Embryonic facial prominence (tissue), 1 donor: Measurements from ENCODE around the gene PRRX1.

ENCODE experiments used
- DNase-seq: peaks from one replicate; pipeline ENCODE4 v3.0.0-alpha.2; 2016; ENCODE audit errors: extremely low spot score

PRRX1 gene

DNA sequence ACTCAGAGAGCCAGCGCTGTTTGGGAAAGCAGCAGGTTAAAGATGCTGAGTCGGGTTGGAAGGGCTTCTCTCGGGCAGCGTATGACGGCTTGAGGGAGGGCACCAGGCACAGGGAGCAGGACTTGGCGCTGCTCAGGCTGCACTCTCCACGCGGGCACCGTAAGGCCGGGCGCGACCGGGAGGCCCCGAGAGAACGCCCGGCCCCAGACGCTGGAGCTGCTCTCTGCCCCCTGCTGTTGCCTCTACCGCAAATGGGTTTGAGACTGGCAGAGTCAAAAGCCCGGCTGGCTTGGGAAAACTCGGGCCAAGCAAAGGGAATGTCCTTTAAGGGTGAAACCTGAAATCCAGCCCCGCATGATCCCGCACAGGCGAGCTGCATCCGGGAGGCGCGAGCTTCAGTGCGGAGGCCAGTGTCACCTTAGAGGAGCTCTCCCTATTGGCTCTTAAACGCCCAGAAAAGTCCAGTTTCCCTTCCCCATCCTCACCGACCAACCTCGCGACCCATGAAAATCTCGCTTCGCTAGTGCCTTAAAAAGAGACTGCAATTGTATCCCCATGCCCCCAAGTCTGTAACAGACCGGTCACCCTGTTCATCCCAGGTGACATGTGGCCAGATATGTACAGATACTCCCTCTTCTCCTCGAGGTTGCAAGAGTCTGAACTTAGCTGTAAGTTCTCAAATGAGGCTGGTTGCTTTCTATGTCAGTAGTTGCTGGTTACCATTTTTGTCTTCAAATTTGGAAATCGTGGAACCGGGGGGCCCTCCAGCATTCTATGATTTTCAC lies 1.1 kb downstream of the PRRX1 start:
- no peak for DNase-seq

DNA sequence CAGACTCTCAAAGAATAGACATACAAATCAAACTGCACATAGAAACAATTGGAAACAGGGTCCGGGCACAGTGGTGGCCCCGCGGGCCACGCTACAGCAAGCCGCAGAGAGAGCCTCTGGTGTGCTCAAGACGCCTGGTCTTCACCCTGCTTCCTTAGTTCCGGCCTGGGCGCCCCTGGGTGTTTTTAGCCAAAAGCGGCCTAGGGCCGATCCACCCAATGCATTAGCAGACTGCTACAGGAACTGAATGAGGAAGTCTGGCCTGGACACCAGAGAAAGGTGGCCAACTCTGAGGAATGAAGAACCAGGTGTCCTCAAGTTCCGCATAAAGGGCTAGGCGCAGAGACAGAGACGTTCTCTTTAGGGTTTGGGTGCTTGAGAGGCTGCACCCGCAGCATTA lies 1.7 kb downstream of the PRRX1 start:
- no peak for DNase-seq

DNA sequence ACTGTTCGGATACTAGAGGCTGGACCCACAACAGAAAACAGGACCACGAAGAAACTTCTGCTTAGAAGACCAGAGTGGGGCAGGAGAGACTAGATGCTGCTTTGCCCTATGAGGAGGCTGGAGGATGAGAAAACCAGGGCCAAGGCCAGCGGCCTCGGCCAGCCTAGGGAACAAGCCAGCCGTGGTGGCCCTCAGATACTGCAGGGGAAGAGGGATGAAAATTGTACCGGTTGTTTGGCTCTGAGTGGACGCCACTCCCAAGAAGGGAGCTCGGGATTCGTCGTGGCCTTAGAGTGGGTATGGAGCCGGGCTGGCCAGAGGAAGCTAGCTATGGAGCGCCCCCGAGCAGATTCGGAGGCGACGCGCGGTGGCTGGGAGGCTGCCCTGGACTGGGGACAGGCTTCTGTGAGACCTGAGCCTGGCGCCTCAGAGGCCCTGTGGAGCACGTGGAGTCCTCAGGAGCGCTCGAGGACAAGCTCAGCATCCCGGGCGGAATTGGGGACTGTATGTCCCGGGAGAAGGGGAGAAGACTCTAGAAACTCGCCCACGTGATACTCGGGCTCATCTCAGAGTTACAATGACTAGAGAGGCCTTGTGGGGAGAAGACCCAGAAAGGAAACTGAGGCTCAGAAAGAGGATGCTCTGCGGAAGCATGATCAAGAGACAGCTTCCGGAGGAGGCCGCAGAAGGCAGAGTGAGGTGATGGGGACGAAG lies 2.8 kb downstream of the PRRX1 start:
- DNase-seq: no peak

- DNase-seq: no peak
Measured at GRCh38 chr1:170668209-170669106, 4.5 kb downstream of the PRRX1 start.

DNA sequence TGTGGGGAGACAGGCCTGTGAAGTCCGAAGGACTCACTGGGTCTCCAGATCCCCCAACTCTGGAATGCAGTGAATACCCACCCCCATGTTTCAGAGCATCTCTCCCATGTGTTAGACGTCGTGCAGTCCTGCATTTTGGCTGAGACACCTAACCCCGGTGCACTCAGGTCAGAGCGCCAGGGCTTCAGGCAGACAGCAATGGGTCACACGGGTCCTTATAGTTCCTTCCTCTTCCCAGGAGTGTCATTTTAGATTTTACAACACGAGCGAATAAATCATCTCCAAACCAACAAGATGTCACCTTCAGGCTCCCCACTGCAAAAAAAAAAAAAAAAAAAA lies 5.1 kb downstream of the PRRX1 start:
- DNase-seq: no peak

DNA sequence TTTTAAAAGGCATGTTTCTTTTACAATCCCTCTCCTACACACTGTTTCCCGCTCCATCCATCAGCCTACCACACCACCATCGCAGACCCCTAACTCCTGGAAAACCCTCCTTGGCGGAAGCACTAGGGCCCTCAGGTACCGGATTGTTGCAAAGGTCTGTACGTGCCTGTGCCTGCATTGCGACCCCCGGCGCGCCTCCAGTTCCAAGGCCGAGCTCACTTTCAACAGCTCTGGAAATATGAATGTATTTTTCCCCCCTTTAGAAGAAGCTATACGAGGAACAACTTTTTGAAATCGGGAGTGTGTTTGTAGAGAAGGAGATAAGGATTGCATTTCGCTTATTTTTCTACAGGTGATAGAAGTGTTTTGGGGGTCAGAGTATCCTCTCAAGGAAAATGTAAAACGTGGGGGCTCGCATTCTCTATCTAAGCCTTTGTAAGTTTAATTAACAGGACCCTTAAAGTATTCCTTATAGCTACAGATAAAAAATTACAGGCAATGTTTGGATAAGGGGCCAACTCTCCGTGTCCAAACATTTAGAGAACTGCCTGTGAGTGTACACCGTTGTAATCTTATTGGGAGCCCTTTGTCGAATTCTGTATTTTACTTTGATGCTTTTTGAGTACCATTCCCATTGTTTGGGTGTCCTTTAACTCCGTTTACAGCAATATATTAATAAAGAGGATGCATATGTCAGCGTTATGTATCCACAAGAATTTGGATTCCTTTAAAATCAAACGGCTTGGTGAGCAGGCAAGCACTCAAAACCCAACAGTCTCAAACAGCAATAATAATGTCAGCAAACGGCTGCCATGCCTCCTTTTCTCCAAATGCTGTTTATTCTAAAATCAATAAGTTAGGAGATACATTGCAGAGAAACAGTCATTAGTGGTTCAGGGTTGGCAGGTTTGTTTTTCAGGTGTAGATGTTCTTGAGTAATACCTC lies 5.9 kb downstream of the PRRX1 start:
- no peak for DNase-seq

DNA sequence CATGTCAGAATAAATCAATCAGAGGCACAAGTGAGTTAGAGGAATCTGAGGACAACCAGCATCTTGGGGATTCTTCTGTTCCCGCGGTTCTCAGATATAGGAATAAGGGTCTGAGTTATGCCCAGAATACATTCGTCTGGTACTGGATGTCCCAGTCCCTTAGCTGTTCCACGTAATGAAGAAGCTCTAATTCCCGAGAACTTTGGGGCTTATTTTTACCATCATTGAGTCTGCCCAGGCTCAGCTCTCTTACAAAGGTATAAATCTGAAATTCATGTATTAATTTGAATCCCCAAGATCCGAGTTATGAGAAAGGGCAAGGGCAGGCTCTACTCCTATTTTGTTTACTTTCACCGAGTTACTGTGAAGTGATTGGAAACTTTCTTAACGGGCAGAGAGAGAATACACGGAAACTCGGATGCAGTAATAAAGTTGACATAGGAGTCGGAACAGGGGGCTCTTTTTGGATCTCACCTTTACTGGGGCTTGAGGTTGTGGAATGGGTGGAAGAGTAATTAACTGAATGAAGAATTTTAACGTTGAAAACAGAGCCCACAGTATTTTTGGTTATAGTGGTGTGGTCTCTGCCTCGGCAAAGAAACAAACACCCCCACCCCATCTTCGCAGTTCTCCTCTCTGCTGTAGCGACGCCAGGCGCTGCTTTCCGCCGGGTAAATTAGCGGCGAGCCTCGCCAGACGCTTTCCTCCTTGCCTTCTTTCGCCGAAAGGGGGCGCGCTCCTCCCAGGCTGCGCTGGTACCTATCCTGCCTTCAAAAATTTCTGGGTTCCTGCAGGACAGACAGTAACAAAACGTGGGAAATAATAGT lies 7.1 kb downstream of the PRRX1 start:
- DNase-seq: no peak

DNA sequence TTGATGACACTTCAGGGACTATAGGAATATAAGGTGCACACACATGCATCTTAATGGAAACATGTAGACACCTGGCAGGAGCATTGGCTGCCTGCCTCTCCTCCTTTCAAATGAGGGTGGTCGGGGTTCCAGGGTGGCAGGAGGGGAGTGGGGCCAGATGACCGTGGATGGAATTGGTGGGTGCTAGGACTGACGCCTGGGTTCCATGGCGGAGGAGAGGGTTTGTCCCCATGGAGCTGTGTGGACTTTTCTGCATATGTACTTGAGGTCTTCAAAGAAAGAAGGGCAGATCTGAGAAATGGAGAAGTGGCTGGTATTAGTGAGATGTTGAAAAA lies 7.7 kb downstream of the PRRX1 start:
- no peak for DNase-seq

DNA sequence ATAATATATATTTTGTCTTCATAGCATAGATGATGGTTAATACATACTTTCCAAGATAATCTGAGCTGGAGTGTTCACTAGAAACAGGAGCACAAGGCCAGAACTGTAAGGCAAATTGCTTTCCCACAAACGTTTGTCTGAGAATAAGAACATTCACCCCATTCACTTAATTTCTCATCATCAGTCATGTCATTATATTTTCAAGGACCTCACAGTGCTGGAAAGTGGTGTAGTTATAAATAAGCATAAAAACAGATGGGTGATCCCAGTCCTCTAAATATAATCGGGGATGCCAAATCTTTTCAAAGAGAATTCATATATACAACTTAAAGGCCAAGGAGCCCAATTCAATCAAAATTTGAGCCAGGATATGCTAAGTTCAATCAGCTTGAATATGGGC lies 8.4 kb downstream of the PRRX1 start:
- no peak for DNase-seq

- no peak for DNase-seq
Measured at GRCh38 chr1:170674239-170674638, 10.3 kb downstream of the PRRX1 start.

- DNase-seq: no peak
Measured at GRCh38 chr1:170674986-170675385, 11.1 kb downstream of the PRRX1 start.

DNA sequence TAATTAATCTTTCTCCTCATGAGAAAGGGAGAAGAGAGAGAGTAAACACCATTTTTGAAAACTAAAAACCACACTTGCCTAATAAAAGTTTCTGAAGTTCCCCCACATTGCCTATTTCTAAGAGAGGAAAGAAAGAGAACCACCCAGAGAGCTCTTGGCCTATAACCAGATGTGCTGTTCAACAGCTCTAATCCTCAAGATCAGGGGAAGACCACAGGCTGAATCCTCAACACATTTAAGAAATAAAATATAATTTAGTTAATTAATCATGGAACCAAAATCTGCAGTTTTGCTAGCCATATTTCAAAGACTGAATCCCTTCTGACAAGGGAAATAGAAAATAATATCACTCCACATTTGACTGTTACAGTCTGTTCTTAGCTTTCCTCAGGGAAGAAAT lies 11.9 kb downstream of the PRRX1 start:
- no peak for DNase-seq

GRCh38 chr1:170676628-170677027 lies 12.7 kb downstream of the PRRX1 start:
- DNase-seq: no peak

DNA sequence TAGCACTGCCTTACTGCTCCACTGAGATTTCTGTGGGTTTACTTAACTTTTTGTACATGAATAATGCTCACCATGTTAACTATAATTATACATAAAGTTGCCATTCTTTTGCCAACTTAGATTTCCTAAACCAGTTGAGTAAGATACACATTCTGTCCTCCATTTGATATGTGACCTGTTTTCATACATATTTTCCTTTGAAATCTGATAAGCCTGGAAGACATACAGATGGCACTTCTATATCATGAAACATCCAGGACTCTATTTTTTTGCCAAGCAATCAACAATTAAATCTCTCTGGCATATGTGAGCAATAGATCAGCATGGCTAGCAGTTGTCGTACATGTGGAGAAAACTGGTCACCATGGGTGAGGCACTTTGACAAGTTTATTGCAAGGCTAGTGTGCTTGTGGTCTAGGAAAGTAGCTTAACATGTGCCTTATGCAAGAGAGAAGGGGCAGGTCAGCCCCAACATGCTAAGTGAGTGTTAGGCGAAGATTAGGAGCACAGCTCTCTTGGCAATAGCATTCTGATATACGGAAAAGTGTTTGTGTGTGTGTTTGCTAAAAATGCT lies 14.2 kb downstream of the PRRX1 start:
- DNase-seq: no peak

- no peak for DNase-seq
Measured at GRCh38 chr1:170680428-170680827, 16.5 kb downstream of the PRRX1 start.

GRCh38 chr1:170682169-170682568 lies 18.2 kb downstream of the PRRX1 start:
- DNase-seq: no peak

DNA sequence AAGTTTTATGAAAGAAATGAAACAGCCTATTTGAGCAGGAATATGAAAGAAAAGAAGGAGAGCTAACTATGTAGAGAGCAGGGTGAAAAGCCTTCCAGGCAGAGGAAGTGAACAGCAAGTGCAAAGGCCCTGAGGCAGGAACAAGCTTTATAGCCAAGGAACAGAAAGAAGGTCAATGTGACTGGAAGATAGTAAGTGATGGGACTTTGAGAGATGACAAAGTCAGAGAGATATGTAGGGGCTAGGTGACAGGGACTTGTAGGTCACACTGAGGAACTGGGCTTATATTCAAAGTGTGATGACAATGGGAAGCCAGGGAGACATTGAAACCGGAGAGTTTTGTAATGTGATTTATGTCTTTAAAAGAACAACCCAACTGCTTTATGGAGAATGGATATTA lies 18.9 kb downstream of the PRRX1 start:
- no peak for DNase-seq

DNA sequence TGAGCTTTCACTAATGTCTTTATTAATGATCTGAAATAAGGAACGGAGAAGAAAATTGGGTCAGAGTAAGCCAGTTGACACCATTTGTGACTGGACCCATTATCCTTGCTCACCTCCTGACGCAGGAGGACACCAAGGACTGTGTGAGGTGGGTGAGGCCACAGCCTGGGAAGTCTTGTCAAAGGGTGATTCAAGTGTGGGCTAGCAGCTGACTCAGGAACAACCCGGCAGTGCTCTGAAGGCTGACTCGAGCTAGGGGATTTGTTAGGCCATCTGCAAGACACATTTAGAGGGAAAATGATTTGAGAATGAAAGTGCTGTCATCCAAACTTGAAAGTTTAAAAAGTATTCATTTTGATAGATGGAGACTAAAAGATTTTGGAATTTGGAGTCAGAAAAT lies 21.2 kb downstream of the PRRX1 start:
- DNase-seq: no peak

GRCh38 chr1:170686291-170686690 lies 22.4 kb downstream of the PRRX1 start:
- DNase-seq: no peak

- DNase-seq: no peak
Measured at GRCh38 chr1:170687621-170688020, 23.7 kb downstream of the PRRX1 start.
